HL-60/S4 (cell line): ENCODE measurements around the gene IFITM1.
"Not testable (repeated sequence)": the region's sequence is repeated elsewhere in the genome, so short reads cannot be mapped to it uniquely, and the experiment has no call there.

Source experiments
- in situ Hi-C: fragments of 300-500 bp; cut with MboI; formaldehyde crosslinking; loops from 2 replicates; pipeline ENCODE4 v1.14.3; 2022; ENCODE audit warnings: low sequenced_read_pairs

The IFITM1 gene

DNA sequence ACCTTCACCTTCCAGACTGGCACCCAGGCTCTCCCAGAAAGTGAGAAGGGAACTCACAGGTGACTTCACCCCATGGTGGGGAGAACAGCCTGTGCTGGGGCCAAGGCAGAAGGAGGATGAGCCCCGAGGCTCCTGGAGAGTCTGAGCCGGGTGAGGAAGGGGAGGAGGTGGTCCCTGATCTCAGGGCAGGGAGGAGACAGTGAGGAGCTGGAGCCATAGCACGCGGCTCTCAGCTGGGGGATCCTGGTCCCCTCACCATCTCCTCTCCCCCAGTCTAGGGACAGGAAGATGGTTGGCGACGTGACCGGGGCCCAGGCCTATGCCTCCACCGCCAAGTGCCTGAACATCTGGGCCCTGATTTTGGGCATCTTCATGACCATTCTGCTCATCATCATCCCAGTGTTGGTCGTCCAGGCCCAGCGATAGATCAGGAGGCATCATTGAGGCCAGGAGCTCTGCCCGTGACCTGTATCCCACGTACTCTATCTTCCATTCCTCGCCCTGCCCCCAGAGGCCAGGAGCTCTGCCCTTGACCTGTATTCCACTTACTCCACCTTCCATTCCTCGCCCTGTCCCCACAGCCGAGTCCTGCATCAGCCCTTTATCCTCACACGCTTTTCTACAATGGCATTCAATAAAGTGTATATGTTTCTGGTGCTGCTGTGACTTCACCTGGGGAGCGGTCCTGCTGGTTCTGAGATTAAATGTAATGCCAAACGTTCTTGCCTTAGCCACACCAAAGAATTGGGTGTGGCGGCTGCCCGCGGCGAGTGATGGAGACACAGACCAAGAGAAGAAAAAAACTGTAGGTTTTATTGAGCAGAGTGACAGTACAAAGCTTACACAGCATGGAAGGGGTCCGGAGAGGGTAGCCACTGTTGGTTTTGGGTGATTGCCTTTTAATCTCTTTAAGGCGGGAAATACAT lies 4.8 kb upstream of the IFITM1 start:
- in situ Hi-C loops, result not testable (repeated sequence)

DNA sequence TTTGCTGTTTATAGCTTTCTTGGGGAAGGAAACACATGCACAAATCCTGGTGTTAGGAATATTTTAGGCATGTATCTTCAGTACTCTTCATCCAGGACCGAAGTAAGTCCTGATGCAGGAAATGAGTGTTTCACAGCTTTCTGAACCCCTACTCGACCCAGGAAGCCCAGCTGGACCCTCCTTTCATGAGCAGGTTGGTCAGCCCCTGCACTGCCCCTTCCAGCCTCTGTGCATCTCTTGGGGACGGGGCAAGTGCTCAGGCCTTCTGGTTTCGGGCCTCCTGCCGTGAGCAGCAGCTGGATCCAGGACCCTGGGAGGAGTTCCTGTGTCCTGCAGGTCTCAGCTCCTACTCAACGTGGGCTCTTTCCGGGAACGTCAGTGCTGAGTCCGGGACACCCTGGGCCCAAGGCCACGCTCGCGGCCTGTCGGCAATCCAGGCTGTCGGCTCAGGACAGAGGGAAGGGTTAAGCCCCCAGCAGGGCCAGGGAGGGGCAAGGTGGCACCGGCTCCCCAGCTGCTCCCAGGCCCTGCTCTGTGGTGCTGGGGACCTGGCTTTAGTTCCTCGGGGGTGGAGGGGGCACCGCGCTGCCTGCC lies 3.8 kb upstream of the IFITM1 start:
- in situ Hi-C loops, result not testable (repeated sequence)

DNA sequence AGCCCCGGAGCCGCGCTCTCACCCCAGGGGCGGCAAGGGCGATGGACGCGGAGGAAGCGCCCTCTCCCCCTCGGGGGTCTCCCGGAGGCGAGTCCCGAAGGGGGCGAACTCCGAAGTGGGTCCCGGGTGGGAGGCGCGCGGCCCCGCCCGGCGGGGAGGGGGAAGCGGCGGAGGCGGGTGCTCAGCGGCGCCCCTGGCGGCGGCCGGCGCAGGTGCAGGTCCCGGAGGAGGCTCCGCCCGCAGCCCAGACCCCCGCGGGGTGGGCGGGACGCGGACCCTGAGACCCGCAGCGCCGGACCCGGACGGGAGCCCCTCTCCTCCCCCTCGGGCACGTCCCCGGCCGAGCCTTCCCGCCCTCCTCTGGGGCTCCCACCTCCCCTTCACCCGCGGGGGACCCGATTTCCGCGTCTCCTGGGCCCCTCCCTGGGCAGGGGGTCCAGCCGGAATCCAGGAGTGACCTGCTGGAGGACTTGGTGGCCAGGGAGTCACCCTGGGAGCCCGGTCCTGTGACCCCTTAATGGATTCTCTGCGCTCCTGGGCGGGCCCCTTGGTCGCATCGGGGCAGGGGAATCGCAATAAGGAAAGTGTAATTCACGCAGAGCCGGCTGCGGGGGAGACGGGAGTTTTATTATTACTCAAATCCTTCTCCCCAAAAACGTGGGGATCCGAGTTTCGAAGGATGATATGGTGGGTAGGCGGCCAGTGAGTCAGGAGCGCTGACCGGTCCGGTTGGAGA lies 2.7 kb upstream of the IFITM1 start:
- in situ Hi-C loops, result not testable (repeated sequence)

DNA sequence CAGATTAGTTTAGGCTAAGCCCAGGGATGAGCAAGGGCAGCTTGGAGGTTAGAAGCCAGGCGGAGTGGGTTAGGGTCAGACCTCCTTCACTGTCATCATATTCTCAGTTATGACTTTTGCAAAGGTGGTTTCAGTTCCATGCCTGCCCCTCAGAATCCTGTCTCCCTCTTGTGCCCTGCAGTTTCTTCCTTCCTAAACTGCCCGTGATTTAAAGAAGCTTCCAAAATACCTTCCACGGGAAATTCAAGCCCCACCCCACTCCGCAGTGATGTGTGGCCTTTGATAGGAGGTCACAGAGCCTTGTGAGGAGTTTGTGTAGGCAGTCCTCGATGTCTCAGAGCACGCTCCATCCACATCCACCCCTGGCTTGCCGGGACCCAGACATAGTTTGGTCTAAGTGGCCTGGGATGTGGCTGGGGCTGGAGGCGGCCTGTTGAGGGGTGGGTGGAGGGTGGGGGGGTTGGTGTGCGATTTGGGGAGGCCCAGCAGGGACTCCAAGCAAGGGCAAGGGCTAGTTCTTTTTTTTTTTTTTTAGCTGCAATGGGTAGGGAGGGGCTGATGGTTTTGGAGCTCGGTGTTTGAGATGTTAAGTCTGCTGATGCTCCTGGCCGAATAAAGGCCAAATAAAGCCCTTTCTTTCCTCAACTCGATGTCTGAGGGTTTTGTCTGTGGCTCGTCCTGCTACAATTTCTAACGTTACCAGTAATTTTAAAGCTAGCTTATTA lies 1.6 kb upstream of the IFITM1 start:
- in situ Hi-C loops, result no loop called here

DNA sequence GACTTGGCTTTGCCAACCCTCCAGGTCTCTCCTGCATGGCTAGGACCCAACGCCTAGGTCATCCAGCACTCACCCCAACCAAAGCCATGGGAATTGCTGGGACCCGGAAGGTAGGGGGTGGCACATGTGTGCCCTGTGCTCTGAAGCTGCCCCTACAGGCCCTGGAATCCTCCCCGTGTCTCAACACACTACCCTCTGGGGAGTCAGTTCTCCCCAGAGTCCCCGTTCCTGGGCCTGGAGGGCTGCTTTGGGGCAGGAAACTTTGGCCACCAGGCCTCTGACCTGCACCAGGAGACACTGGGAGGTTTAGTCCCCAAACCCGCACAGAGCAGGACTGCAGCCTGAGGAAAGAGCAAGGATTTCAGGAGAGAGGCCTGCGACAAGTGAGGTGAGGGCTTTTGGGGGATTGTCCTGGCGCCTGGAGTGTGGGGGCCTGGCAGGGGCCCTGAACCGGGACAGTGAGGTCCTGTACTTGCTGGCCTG lies 495 bp upstream of the IFITM1 start:
- in situ Hi-C loops, result no loop called here

DNA sequence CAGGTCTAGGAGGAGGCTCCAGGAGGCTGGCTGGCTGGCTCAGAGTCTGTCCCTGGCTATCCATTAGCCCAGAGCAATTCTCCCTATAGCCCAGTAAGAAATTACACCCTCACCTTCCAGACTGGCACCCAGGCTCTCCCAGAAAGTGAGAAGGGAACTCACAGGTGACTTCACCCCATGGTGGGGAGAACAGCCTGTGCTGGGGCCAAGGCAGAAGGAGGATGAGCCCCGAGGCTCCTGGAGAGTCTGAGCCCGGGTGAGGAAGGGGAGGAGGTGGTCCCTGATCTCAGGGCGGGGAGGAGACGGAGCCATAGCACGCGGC lies 675 bp downstream of the IFITM1 start:
- in situ Hi-C loops, result not testable (repeated sequence)

DNA sequence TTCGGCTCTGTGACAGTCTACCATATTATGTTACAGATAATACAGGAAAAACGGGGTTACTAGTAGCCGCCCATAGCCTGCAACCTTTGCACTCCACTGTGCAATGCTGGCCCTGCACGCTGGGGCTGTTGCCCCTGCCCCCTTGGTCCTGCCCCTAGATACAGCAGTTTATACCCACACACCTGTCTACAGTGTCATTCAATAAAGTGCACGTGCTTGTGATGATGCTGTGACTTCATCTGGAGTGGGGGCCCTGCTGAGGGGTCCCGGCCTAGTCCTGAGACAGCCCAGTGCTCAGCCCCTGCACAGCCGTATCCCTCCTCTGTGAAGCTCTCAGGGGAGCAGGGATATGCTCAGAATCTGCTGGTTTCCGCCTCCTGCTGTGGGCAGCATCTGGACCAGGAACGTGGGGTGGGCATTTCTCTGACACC lies 1.2 kb downstream of the IFITM1 start:
- in situ Hi-C loops, result no loop called here

DNA sequence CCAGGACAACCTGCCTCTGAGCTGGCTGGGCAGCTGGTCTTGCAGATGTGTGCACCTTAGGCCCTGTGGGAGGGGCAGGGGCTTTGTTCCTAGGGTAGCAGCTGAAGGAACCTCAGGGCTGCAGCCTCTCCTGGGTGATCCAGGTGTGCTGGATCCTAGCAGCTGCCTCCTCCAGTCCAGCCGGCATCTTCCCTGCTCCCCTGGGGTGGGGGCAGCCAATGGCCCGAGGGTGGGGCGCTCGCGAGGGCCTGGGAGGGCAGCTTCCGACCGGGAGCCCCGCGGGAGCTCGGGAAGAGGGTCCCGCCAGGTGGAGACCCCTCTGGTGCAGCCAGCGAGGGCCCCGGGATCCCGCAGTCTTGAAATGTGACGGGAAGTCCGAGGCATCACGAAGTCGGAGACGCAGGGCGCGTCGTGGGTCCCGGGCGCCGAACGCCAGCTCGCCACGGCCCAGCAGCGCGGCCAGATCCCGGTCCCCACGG lies 1.7 kb downstream of the IFITM1 start:
- in situ Hi-C loops, result no loop called here

DNA sequence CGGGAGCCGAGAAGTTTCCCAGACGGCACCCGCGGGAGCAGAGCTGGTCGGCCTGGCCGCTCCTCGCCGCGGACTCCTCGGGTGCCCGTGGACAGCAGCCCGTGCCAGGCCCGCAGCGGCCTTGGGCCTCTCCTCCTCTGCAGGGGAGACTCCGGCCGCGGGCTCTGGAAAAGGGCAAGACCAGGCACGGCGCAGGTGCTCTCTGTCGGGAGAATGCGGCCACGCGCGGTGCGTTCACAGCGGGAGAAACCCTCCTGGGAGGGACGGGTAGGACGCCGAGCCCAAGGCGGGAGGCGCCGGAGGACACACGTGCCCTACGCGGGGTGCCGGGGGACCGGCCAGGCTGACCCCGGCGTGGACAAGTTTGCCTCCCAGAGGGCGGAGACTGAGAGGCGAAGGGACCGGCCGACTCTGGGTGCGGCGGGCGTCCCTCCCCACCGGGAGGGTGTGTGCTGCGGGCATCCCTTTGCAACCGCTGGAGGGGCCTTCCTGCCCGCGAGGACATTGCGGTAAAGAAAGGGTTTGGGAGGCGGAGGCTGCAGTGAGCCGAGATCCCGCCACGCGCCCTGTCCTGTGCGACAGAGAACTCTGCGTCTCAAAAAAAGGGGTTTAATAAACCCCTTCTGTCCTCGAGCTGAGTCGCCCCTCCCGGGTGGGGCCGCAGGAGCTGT lies 2.3 kb downstream of the IFITM1 start:
- in situ Hi-C loops, result no loop called here

DNA sequence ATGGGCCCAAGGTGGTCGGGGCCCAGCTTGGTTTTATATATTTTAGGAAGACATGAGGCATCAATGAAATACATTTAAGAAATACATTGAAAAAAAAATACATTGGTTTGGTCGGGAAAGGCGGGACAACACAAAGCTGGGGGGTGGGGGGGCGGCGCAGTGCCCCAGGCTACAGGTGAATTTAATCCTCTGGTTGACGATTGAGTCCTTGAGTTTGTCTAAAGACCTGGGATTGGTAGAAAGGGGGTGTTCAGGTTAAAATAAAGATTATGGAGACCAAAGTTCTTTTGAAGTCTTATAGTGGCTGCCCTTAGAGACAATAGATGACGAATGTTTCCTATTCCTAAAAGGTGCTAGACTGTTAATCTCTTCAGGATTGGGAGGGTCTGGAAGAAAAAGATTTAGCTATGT lies 3.1 kb downstream of the IFITM1 start:
- in situ Hi-C loops, result no loop called here

DNA sequence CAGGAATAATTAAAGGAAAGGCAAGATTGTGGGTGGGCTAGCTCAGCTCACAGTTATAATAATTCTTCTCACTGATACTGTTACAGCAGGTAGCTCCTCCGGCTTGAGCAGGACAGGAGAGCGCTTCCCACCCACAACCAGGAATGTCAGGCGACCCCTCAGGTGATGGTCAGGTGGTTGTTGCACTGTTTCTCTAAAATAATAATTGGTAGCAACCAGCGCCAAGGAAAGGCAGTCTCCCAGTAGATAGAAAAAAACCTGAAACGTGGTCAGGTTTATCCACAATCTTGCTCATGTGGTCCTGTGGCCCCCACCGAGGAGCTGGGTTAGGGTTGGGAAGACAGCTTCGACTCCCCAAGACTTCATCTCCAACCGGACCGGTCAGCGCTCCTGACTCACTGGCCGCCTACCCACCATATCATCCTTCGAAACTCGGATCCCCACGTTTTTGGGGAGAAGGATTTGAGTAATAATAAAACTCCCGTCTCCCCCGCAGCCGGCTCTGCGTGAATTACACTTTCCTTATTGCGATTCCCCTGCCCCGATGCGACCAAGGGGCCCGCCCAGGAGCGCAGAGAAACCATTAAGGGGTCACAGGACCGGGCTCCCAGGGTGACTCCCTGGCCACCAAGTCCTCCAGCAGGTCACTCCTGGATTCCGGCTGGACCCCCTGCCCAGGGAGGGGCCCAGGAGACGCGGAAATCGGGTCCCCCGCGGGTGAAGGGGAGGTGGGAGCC lies 4.0 kb downstream of the IFITM1 start:
- in situ Hi-C loops, result not testable (repeated sequence)

DNA sequence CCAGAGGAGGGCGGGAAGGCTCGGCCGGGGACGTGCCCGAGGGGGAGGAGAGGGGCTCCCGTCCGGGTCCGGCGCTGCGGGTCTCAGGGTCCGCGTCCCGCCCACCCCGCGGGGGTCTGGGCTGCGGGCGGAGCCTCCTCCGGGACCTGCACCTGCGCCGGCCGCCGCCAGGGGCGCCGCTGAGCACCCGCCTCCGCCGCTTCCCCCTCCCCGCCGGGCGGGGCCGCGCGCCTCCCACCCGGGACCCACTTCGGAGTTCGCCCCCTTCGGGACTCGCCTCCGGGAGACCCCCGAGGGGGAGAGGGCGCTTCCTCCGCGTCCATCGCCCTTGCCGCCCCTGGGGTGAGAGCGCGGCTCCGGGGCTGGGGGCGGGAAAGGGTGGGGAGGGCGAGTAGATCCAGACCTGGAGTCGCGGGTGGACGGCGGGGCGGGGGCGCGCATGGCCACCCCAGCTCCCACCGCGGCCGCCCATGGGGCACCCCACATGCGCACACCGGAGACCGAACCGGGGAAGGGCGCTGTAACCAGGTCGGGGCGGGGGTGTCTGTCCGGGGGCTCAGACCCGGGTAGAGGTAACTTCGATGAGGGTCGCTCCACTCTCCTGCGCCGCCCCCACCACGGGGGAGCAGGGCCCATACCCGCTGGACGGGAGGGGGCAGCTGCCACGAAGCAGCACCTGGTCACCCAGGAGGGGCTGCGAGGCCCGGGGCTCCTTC lies 4.7 kb downstream of the IFITM1 start:
- in situ Hi-C loops, result not testable (repeated sequence)

DNA sequence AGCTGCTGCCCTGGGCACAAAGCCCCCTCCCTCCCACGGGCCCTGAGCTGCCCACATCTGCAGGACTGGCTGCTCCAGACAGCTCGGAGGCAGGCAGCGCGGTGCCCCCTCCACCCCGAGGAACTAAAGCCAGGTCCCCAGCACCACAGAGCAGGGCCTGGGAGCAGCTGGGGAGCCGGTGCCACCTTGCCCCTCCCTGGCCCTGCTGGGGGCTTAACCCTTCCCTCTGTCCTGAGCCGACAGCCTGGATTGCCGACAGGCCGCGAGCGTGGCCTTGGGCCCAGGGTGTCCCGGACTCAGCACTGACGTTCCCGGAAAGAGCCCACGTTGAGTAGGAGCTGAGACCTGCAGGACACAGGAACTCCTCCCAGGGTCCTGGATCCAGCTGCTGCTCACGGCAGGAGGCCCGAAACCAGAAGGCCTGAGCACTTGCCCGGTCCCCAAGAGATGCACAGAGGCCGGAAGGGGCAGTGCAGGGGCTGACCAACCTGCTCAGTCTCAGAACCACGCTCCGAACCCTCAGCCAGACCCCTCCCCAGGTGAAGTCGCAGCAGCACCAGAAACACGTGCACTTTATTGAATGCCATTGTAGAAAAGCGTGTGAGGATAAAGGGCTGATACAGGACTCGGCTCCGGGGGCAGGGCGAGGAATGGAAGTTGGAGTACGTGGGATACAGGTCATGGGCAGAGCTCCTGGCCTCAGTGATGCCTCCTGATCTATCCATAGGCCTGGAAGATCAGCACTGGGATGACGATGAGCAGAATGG lies 5.5 kb downstream of the IFITM1 start:
- in situ Hi-C loops, result not testable (repeated sequence)

DNA sequence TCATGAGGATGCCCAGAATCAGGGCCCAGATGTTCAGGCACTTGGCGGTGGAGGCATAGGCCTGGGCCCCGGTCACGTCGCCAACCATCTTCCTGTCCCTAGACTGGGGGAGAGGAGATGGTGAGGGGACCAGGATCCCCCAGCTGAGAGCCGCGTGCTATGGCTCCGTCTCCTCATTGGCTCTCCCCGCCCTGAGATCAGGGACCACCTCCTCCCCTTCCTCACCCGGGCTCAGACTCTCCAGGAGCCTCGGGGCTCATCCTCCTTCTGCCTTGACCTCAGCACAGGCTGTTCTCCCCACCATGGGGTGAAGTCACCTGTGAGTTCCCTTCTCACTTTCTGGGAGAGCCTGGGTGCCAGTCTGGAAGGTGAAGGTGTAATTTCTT lies 6.0 kb downstream of the IFITM1 start:
- in situ Hi-C loops, result not testable (repeated sequence)

DNA sequence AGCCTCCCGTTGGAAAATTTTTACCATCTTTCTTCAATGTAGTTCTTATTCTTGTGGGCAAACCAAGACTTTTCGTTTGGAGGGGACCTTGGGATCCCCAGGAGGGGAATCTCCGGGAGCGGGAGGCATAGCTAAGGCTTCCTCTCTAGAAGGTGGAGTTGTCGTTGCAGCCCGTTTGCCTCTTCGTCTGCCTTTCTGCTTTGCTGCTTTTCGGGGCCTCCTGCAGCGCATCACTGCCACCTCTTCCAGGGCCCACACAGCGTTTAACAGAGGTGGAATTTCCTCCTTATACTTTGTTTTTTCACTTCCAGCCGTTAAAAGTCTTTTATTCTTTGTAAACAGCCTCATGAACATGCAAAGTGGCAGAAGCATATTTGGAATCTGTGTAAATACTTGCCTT lies 10.3 kb downstream of the IFITM1 start:
- in situ Hi-C loops, result no loop called here

DNA sequence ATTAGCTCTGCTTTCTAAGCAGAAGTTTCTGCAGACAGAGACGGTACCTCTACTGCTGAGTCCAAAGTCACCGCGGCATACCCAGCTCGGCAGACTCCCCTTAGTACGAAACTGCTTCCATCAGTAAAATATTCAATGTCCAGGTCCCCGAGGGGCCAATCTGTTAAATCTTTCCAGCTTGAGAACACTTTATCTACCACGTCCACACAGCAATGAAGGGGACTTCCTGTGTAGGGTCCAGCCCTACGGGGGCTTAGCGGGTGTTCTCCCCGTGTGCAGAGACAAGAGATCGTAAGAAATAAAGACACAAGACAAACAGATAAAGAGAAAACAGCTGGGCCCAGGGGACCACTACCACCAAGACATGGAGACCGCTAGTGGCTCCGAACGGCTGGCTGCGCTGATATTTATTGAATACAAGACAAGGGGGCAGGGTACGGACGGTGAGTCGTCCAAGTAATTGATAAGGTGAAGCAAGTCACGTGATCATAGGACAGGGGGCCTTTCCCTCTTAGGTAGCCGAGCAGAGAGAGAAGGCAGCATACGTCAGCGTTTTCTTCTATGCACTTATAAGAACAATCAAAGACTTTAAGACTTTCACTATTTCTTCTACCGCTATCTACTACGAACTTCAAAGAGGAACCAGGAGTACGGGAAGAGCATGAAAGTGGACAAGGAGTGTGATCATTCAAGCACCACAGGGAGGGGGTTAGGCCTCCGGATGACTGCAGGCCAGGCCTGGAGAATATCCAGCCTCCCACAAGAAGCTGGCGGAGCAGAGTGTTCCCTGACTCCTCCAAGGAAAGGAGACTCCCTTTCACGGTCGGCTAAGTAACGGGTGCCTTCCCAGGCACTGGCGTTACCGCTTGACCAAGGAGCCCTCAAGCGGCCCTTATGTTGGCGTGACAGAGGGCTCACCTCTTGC lies 11.0 kb downstream of the IFITM1 start:
- in situ Hi-C loops, result not testable (repeated sequence)
